ENCODE data around the gene GRM7. TPM values are rescaled to one million over a fixed set of nuclear protein-coding genes. Genes with fewer than 3 reads are reported as not detected.

The GRM7 gene
- polyA plus RNA-seq, 3 donors, result not detected

DNA sequence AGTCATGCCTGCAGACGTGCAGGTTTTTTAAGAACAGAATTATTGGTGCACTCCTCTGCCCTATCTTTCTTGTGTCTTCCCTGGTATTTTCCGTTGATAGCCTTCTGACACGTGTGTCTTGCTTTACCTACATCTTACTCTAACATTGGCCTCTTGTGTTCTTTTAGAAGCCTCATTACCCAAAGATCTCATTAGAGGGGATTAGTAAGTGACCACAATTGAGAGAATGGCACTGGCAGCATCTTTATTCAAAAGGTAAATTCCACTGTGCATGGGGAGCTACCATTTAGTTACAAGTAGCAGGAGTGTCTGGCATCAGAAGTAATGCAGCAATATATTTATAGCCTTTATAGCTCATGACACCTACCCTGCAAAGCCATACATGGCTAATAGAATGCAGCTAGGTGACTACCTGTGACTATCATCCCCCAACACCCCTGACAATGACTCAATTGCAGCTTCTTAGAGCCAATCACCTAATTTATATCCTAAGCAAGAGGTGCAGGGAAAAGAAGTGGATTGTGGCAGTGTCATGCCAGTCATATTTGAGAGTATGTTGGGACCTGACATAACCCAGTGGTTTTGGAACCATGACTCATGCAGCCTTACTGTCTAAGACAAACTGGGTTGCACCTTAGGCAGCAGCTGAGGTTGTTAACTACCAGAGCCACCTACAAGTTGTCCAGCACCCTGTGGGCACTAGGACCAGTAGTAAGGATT, 164.8 kb downstream of the GRM7 start:
- Histone ChIP-seq H3K79me2 (ENCODE audit: insufficient read depth, low read length) (no peaks in the 10 kb centered on the region), H3K27me3 (ENCODE audit: control insufficient read depth in 2 of 2, insufficient read depth in 2 of 2, low read length in 2 of 2) (no peaks in the 10 kb centered on the region), H3K9me3 (replicated peaks in 1 of 2; ENCODE audit: control insufficient read depth in 1 of 2, insufficient read depth in 1 of 2, low read length in 2 of 2) (peaks cover 0 to 3% of the 10 kb centered on the region in 2 donors), H3K36me3 (replicated peaks in 1 of 2; ENCODE audit: control insufficient read depth in 1 of 2, insufficient read depth in 2 of 2, low read length in 2 of 2) (no peaks in the 10 kb centered on the region), H3K27ac (ENCODE audit: low read depth in 1 of 2, low read length in 2 of 2) (no peak overlapping the region), H3K4me1 (ENCODE audit: control insufficient read depth in 1 of 2, insufficient read depth in 2 of 2, low read length in 2 of 2) (no peaks in the 10 kb centered on the region), H4K20me1 (ENCODE audit: insufficient read depth, low read length) (no peaks in the 10 kb centered on the region), H3K9ac (ENCODE audit: insufficient read depth, low read length, poor library complexity, severe bottlenecking) (no peak overlapping the region), H2AFZ (ENCODE audit: insufficient read depth, low read depth, low read length, poor library complexity, severe bottlenecking) (no peak overlapping the region), H3K4me2 (replicated peaks; ENCODE audit: extremely low read depth, low read length, poor library complexity, severe bottlenecking) (no peak overlapping the region), H3K4me3 (replicated peaks in 1 of 3; ENCODE audit: low read depth in 2 of 3, low read length in 3 of 3) (no peak overlapping the region)
- Mint-ChIP-seq H3K4me1 (no peaks in the 10 kb centered on the region), H3K36me3 (no peaks in the 10 kb centered on the region), H3K27ac (no peak overlapping the region), H3K9me3 (peaks cover 0 to 4% (median 2%) of the 10 kb centered on the region in 7 donors), H3K27me3 (ENCODE audit: low read depth in 3 of 3) (no peaks in the 10 kb centered on the region), H3K4me3 (no peak overlapping the region)
- TF ChIP-seq, protein P1, sequence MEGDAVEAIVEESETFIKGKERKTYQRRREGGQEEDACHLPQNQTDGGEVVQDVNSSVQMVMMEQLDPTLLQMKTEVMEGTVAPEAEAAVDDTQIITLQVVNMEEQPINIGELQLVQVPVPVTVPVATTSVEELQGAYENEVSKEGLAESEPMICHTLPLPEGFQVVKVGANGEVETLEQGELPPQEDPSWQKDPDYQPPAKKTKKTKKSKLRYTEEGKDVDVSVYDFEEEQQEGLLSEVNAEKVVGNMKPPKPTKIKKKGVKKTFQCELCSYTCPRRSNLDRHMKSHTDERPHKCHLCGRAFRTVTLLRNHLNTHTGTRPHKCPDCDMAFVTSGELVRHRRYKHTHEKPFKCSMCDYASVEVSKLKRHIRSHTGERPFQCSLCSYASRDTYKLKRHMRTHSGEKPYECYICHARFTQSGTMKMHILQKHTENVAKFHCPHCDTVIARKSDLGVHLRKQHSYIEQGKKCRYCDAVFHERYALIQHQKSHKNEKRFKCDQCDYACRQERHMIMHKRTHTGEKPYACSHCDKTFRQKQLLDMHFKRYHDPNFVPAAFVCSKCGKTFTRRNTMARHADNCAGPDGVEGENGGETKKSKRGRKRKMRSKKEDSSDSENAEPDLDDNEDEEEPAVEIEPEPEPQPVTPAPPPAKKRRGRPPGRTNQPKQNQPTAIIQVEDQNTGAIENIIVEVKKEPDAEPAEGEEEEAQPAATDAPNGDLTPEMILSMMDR (IDR thresholded peaks at IDR 0.05), result no peak
- intact Hi-C loops (cut with micrococcal nuclease), result no loop called here
- DNase-seq, result no peak
- WGBS (ENCODE audit: insufficient coverage), result no CpG with 5 or more reads among the region's 3 CpGs

DNA sequence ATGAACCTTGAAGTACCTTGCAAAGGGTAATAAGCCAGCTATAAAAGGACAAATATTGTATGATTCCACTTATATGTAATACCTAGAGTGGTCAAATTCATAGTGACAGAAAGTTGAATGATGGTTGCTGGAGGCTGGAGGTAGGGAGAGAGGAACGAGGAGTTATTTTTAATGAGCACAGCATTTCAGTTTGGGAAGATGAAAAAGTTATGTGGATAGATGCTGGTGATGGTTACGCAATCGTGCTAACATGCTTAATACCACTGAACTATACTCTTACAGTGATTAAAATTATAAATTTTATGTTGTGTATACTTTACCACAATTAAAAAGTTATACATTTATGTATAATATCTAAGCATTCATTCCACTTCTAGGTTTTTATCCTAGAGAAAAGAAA, 168.6 kb downstream of the GRM7 start:
- no peak overlapping the region for H3K9ac ChIP-seq (ENCODE audit: insufficient read depth, low read length, poor library complexity, severe bottlenecking)
- no peaks in the 10 kb centered on the region for H4K20me1 ChIP-seq (ENCODE audit: insufficient read depth, low read length)
- no peaks in the 10 kb centered on the region for H3K36me3 ChIP-seq (replicated peaks in 1 of 2; ENCODE audit: control insufficient read depth in 1 of 2, insufficient read depth in 2 of 2, low read length in 2 of 2)
- no peaks in the 10 kb centered on the region for H3K79me2 ChIP-seq (ENCODE audit: insufficient read depth, low read length)
- H3K27ac ChIP-seq (ENCODE audit: low read depth in 1 of 2, low read length in 2 of 2), result no peak overlapping the region
- no peaks in the 10 kb centered on the region for H3K36me3 Mint-ChIP-seq
- H3K4me1 ChIP-seq (ENCODE audit: control insufficient read depth in 1 of 2, insufficient read depth in 2 of 2, low read length in 2 of 2), result no peaks in the 10 kb centered on the region
- WGBS (ENCODE audit: insufficient coverage), result 71% methylated on average over 1 of the region's 3 CpGs
- H3K9me3 Mint-ChIP-seq, result peaks cover 0 to 6% (median 2%) of the 10 kb centered on the region in 7 donors
- H3K27me3 Mint-ChIP-seq (ENCODE audit: low read depth in 3 of 3), result no peaks in the 10 kb centered on the region
- no peak for DNase-seq
- H3K4me1 Mint-ChIP-seq, result no peaks in the 10 kb centered on the region
- no peak overlapping the region for H3K4me2 ChIP-seq (replicated peaks; ENCODE audit: extremely low read depth, low read length, poor library complexity, severe bottlenecking)
- no peak overlapping the region for H2AFZ ChIP-seq (ENCODE audit: insufficient read depth, low read depth, low read length, poor library complexity, severe bottlenecking)
- H3K27ac Mint-ChIP-seq, result no peak overlapping the region
- no peak overlapping the region for H3K4me3 ChIP-seq (replicated peaks in 1 of 3; ENCODE audit: low read depth in 2 of 3, low read length in 3 of 3)
- no peaks in the 10 kb centered on the region for H3K27me3 ChIP-seq (ENCODE audit: control insufficient read depth in 2 of 2, insufficient read depth in 2 of 2, low read length in 2 of 2)
- TF ChIP-seq, protein P1 (IDR thresholded peaks at IDR 0.05), result no peak
- intact Hi-C loops (cut with micrococcal nuclease), result no loop called here
- no peak overlapping the region for H3K4me3 Mint-ChIP-seq
- H3K9me3 ChIP-seq (replicated peaks in 1 of 2; ENCODE audit: control insufficient read depth in 1 of 2, insufficient read depth in 1 of 2, low read length in 2 of 2), result peaks cover under 1 to 7% of the 10 kb centered on the region in 2 donors

Data from CD14-positive monocyte (primary cell).